Motor neuron (in vitro differentiated cells): ENCODE measurements around the gene DRD5. TPM values are rescaled to one million over a fixed set of nuclear protein-coding genes. Genes with fewer than 3 reads are reported as not detected.
"Not testable (repeated sequence)": the region's sequence is repeated elsewhere in the genome, so short reads cannot be mapped to it uniquely, and the experiment has no call there.

ENCODE experiments used
- ATAC-seq, 8 experiments: fragments of 200-7000 bp; cut with Tn5 transposase; replicated peaks in 6 of 8; 2 replicates each; pipeline ENCODE4 v1.8.0; 2021; ENCODE audit warnings: mild to moderate bottlenecking in 8 of 8, moderate library complexity in 8 of 8
- H3K27ac ChIP-seq, 2 donors: fragments of 250-450 bp; sonication (Bioruptor Pico); 2 replicates each; pipeline ENCODE4 v1.9.0; 2021; ENCODE audit warnings: antibody characterized with exemption in 2 of 2, mild to moderate bottlenecking in 2 of 2, moderate library complexity in 1 of 2
- H3K4me1 ChIP-seq, 2 donors: fragments of 250-450 bp; sonication (Bioruptor Pico); replicated peaks in 1 of 2; 2 replicates each; pipeline ENCODE4 v1.6.1; 2021; ENCODE audit warnings: antibody characterized with exemption in 2 of 2, mild to moderate bottlenecking in 2 of 2, moderate library complexity in 1 of 2
- H3K4me3 ChIP-seq, 5 donors: fragments of 250-450 bp; sonication (Bioruptor Pico); 2 replicates each; pipeline ENCODE4 v1.9.0; 2021; ENCODE audit warnings: antibody characterized with exemption in 5 of 5, mild to moderate bottlenecking in 5 of 5, moderate library complexity in 4 of 5
- WGBS, 10 experiments: fragments of 450-650 bp; shearing (Covaris generic); methylation state at CpG; one replicate each; pipeline ENCODE4 v1.0.0; 2022; 5-methylcytosine and 5-hydroxymethylcytosine counted together
- in situ Hi-C, 9 experiments: fragments of 400-800 bp; cut with MboI; loops; one replicate each; pipeline ENCODE4 v1.15.0; 2021; ENCODE audit warnings: low sequenced_read_pairs in 9 of 9, low pct_unique_long_range_greater_than_20kb in 2 of 9; ENCODE audit not compliant: unreplicated experiment in 9 of 9
- total RNA-seq, 8 experiments: library from RNA; unstranded; fragments of 300-600 nt; gene quantifications; 2 replicates each; pipeline versions ENCODE4 v1.2.3 to v1.2.4, GENCODE V29; 2022

The DRD5 gene
- under 1 TPM in 3 of 8 experiments, not detected in 5; 0.15 to 0.47 (median 0.17) TPM for total RNA-seq

- H3K27ac ChIP-seq = no peak within 1 kb of the TSS
- in situ Hi-C loops = no loop called here
- peaks cover 0 to 3% of the 10 kb centered on the region in 2 donors for H3K4me1 ChIP-seq
- H3K4me3 ChIP-seq = peak within 1 kb of the TSS in 4 of 5 donors; percentile 11 to 16 (median 14)
- 13% methylated on average over 3 of the region's 78 CpGs; no CpG with 5 or more reads in 9 of the 10 experiments for WGBS, 10 experiments
- no peak for ATAC-seq
These were observed at the start of gene DRD5 for GRCh38 chr4:9781343-9782135. DRD5 (plus strand) TSS chr4:9781634; CDS start chr4:9782030, 396 bp downstream.

GRCh38 chr4:9732256-9732655 is 49.2 kb upstream of the DRD5 start:
- 40 to 67% (median 50%) methylated on average over 1 of the region's 4 CpGs; no CpG with 5 or more reads in 7 of the 10 experiments for WGBS, 10 experiments
- H3K4me1 ChIP-seq, in situ Hi-C loops, H3K4me3 ChIP-seq, ATAC-seq, H3K27ac ChIP-seq: not testable (repeated sequence)

- in situ Hi-C loops = no loop called here
- WGBS, 10 experiments = 25 to 100% (median 60%) methylated on average over 1 to 3 of the region's 5 CpGs; no CpG with 5 or more reads in 5 of the 10 experiments
- ATAC-seq = no peak
- Histone ChIP-seq H3K27ac (no peak overlapping the region), H3K4me3 (no peak overlapping the region), H3K4me1 (no peaks in the 10 kb centered on the region)
These were observed 45.9 kb upstream of the DRD5 start for GRCh38 chr4:9735515-9735914.

- 17 to 83% (median 37%) methylated on average over 1 to 4 of the region's 7 CpGs; no CpG with 5 or more reads in 4 of the 10 experiments for WGBS, 10 experiments
- H3K27ac ChIP-seq, H3K4me1 ChIP-seq, ATAC-seq, in situ Hi-C loops, H3K4me3 ChIP-seq: not testable (repeated sequence)
These were observed 44.2 kb upstream of the DRD5 start for GRCh38 chr4:9737280-9737679.

GRCh38 chr4:9743789-9744188 is 37.6 kb upstream of the DRD5 start:
- H3K4me3 ChIP-seq, H3K27ac ChIP-seq, in situ Hi-C loops, H3K4me1 ChIP-seq, ATAC-seq: not testable (repeated sequence)
- WGBS, 10 experiments = 17 to 83% (median 57%) methylated on average over 1 to 3 of the region's 4 CpGs; no CpG with 5 or more reads in 4 of the 10 experiments

GRCh38 chr4:9745782-9746181 is 35.7 kb upstream of the DRD5 start:
- no peak for ATAC-seq
- no peak overlapping the region for H3K27ac ChIP-seq
- in situ Hi-C loops = no loop called here
- H3K4me3 ChIP-seq = no peak overlapping the region
- WGBS, 10 experiments = 13 to 100% (median 82%) methylated on average over 2 to 10 of the region's 13 CpGs; no CpG with 5 or more reads in 4 of the 10 experiments
- no peaks in the 10 kb centered on the region for H3K4me1 ChIP-seq

GRCh38 chr4:9758641-9759317 is 22.7 kb upstream of the DRD5 start:
- in situ Hi-C loops = loop anchor here in 2 of 9 experiments (25.0 kb wide), 2 partner anchors 254 to 304 kb away; partner anchors contain the start of gene SLC2A9 (in 1 of the 2)
- no peaks in the 10 kb centered on the region for H3K4me1 ChIP-seq
- H3K4me3 ChIP-seq = no peak overlapping the region
- no peak for ATAC-seq
- WGBS, 10 experiments = 0 to 83% (median 57%) methylated on average over 1 to 6 of the region's 32 CpGs; no CpG with 5 or more reads in 3 of the 10 experiments
- no peak overlapping the region for H3K27ac ChIP-seq

GRCh38 chr4:9762823-9763475 is 18.5 kb upstream of the DRD5 start:
- Histone ChIP-seq H3K27ac (no peak overlapping the region), H3K4me1 (no peaks in the 10 kb centered on the region), H3K4me3 (no peak overlapping the region)
- in situ Hi-C loops = loop anchor here in 5 of 9 experiments (10.0 to 25.0 kb wide), 4 partner anchors 132 to 299 kb away; partner anchors contain the start of gene SLC2A9 (in 1 of the 5)
- 0 to 58% (median 37%) methylated on average over 1 to 6 of the region's 11 CpGs; no CpG with 5 or more reads in 5 of the 10 experiments for WGBS, 10 experiments
- ATAC-seq = peak in 4 of 8 experiments; percentile 18 to 71 (median 44)

- in situ Hi-C loops = loop anchor here in 5 of 9 experiments (10.0 to 25.0 kb wide), 4 partner anchors 131 to 298 kb away; partner anchors contain the start of gene SLC2A9 (in 1 of the 5)
- no peak for ATAC-seq
- WGBS, 10 experiments = 33 to 100% (median 93%) methylated on average over 1 to 3 of the region's 5 CpGs; no CpG with 5 or more reads in 5 of the 10 experiments
- Histone ChIP-seq H3K27ac (no peak overlapping the region), H3K4me1 (no peaks in the 10 kb centered on the region), H3K4me3 (no peak overlapping the region)
These were observed 17.2 kb upstream of the DRD5 start for GRCh38 chr4:9764155-9764696.

GRCh38 chr4:9765091-9765490 is 16.3 kb upstream of the DRD5 start:
- no peak for ATAC-seq
- no peak overlapping the region for H3K4me3 ChIP-seq
- no peak overlapping the region for H3K27ac ChIP-seq
- in situ Hi-C loops = loop anchor here in 5 of 9 experiments (10.0 to 25.0 kb wide), 4 partner anchors 130 to 297 kb away; partner anchors contain the start of gene SLC2A9 (in 1 of the 5)
- WGBS, 10 experiments = 6 to 80% (median 33%) methylated on average over 1 to 4 of the region's 9 CpGs; no CpG with 5 or more reads in 4 of the 10 experiments
- no peaks in the 10 kb centered on the region for H3K4me1 ChIP-seq

- Histone ChIP-seq H3K4me1 (no peaks in the 10 kb centered on the region), H3K4me3 (no peak overlapping the region), H3K27ac (no peak overlapping the region)
- in situ Hi-C loops = loop anchor here in 5 of 9 experiments (10.0 to 25.0 kb wide), 4 partner anchors 125 to 293 kb away; partner anchors contain the start of gene SLC2A9 (in 1 of the 5)
- no peak for ATAC-seq
- 20 to 90% (median 75%) methylated on average over 1 of the region's 1 CpG; no CpG with 5 or more reads in 6 of the 10 experiments for WGBS, 10 experiments
These were observed 12.1 kb upstream of the DRD5 start for GRCh38 chr4:9769321-9769720.

GRCh38 chr4:9771034-9771433 is 10.4 kb upstream of the DRD5 start:
- no peak for ATAC-seq
- in situ Hi-C loops = loop anchor here in 3 of 9 experiments (5.0 to 25.0 kb wide), 3 partner anchors 241 to 291 kb away; partner anchors contain the start of gene SLC2A9 (in 1 of the 3)
- Histone ChIP-seq H3K4me3 (no peak overlapping the region), H3K4me1 (no peaks in the 10 kb centered on the region), H3K27ac (no peak overlapping the region)
- WGBS, 10 experiments = 0 to 63% (median 54%) methylated on average over 1 of the region's 1 CpG; no CpG with 5 or more reads in 4 of the 10 experiments
